A673 (cell line): ENCODE measurements around the gene FOLR2. TPM values are rescaled to one million over a fixed set of nuclear protein-coding genes. Genes with fewer than 3 reads are reported as not detected.

Experiments
- total RNA-seq: library from RNA; stranded (reverse); gene quantifications from 2 replicates; pipeline ENCODE4 v1.2.3, GENCODE V29; 2021

The FOLR2 gene
- total RNA-seq, 1 experiment from 2014 or later = not detected

Other genes with a start within 250 kb of the FOLR2 start
- gene IL18BP, start 217.9 kb upstream of the FOLR2 start, total RNA-seq = 10.6 and 12.2 TPM in 2 replicates
- 216 and 231 TPM in 2 replicates for gene NUMA1, start 136.3 kb upstream of the FOLR2 start, total RNA-seq
- 13.9 and 16.7 TPM in 2 replicates for gene LRRC51, start 135.9 kb upstream of the FOLR2 start, total RNA-seq
- gene LAMTOR1, start 113.5 kb upstream of the FOLR2 start, total RNA-seq = 90.9 and 101 TPM in 2 replicates
- not detected in 2 replicates for gene TOMT, start 110.9 kb upstream of the FOLR2 start, total RNA-seq
- 57.2 and 58.9 TPM in 2 replicates for gene ANAPC15, start 104.1 kb upstream of the FOLR2 start, total RNA-seq
- not detected in 2 replicates for gene FOLR3, start 81.1 kb upstream of the FOLR2 start, total RNA-seq
- gene FOLR1, start 24.7 kb upstream of the FOLR2 start, total RNA-seq = not detected in 2 replicates
- gene INPPL1, start 8.0 kb downstream of the FOLR2 start, total RNA-seq = 104 and 141 TPM in 2 replicates
- gene PHOX2A, start 27.4 kb downstream of the FOLR2 start, total RNA-seq = not detected in 2 replicates
- 38.1 and 40.1 TPM in 2 replicates for gene CLPB, start 217.7 kb downstream of the FOLR2 start, total RNA-seq